CD4-positive, alpha-beta T cell (primary cell): ENCODE measurements around the gene FRMPD1. TPM values are rescaled to one million over a fixed set of nuclear protein-coding genes. Genes with fewer than 3 reads are reported as not detected.
A peak's percentile ranks its signal among the peaks of the same experiment; 100 is the strongest.

Source experiments
- ATAC-seq: fragments of 200-7000 bp; cut with Tn5 transposase; one replicate; pipeline ENCODE4 v1.10.0; 2022; ENCODE audit warnings: mild to moderate bottlenecking; ENCODE audit not compliant: poor library complexity
- CTCF ChIA-PET: fragments of 350-600 bp; sonication (Branson Sonifier 250); formaldehyde crosslinking; loops from one replicate; lab custom pipeline; 2021; ENCODE audit warnings: antibody characterized with exemption, inconsistent platforms; lab: Charles Lee
- POLR2A ChIA-PET: fragments of 350-600 bp; sonication (Branson Sonifier 250); formaldehyde crosslinking; loops from one replicate; lab custom pipeline; 2021; ENCODE audit warnings: antibody characterized with exemption, inconsistent platforms; lab: Charles Lee
- DNase-seq, 14 experiments: peaks; one replicate each; pipeline ENCODE4 v3.0.0-alpha.2; 2013 to 2020; ENCODE audit warnings: mixed read lengths in 2 of 14
- H3K27ac ChIP-seq, 2 donors: one replicate each; pipeline versions ENCODE4 v1.5.1 to v1.7.0; 2013; ENCODE audit warnings: low read length in 2 of 2, low read depth in 1 of 2, mild to moderate bottlenecking in 1 of 2
- H3K27me3 ChIP-seq, 2 experiments: 1 replicate in 1 of 2; 2 replicates in 1 of 2; pipeline versions ENCODE4 v1.6.1 to v1.7.0; 2013; ENCODE audit warnings: low read length in 2 of 2, control low read depth in 1 of 2, mild to moderate bottlenecking in 1 of 2, moderate library complexity in 1 of 2; ENCODE audit not compliant: insufficient read depth in 2 of 2, control insufficient read depth in 1 of 2
- H3K36me3 ChIP-seq: one replicate; pipeline ENCODE4 v1.6.1; 2013; ENCODE audit warnings: low read length, control low read depth; ENCODE audit not compliant: insufficient read depth
- H3K4me1 ChIP-seq: one replicate; pipeline ENCODE4 v1.6.1; 2013; ENCODE audit warnings: low read length, control low read depth; ENCODE audit not compliant: insufficient read depth
- H3K4me3 ChIP-seq: one replicate; pipeline ENCODE4 v1.5.1; 2013; ENCODE audit warnings: mild to moderate bottlenecking, low read length, moderate library complexity
- H3K9me3 ChIP-seq, 2 experiments: 1 replicate in 1 of 2; 2 replicates in 1 of 2; pipeline versions ENCODE4 v1.6.1 to v1.7.0; 2013; ENCODE audit warnings: low read length in 2 of 2, mild to moderate bottlenecking in 2 of 2, control low read depth in 1 of 2, moderate library complexity in 1 of 2; ENCODE audit not compliant: control insufficient read depth in 1 of 2, insufficient read depth in 1 of 2
- H3K27ac Mint-ChIP-seq: one replicate; pipeline ENCODE4 v1.8.0; 2020; ENCODE audit warnings: mixed read lengths
- H3K27me3 Mint-ChIP-seq: one replicate; pipeline ENCODE4 v1.8.0; 2021; ENCODE audit warnings: mixed read lengths
- H3K36me3 Mint-ChIP-seq: one replicate; pipeline ENCODE4 v1.8.0; 2021; ENCODE audit warnings: low read depth, mixed read lengths
- H3K4me1 Mint-ChIP-seq: one replicate; pipeline ENCODE4 v1.8.0; 2021; ENCODE audit warnings: low read depth, mixed read lengths
- H3K4me3 Mint-ChIP-seq: one replicate; pipeline ENCODE4 v1.8.0; 2020; ENCODE audit warnings: mild to moderate bottlenecking, mixed read lengths
- H3K9me3 Mint-ChIP-seq: one replicate; pipeline ENCODE4 v1.8.0; 2020; ENCODE audit warnings: mixed read lengths
- intact Hi-C, 2 experiments: fragments of 100-400 bp; cut with DNase I in 1 of 2; cut with micrococcal nuclease in 1 of 2; formaldehyde crosslinking; loops; one replicate each; pipeline versions ENCODE4 v1.15.1 to v1.9.0; 2023 to 2025; cut with DNase I, micrococcal nuclease
- total RNA-seq, 174 experiments: library from RNA in 2 of 174; stranded (reverse) in 2 of 174; gene quantifications; one replicate each; pipeline ENCODE4 v1.2.3 and lab custom pipeline; 2021 to 2026
- TF ChIP-seq, protein P1 (sequence below): fragments of 200-600 bp; IDR thresholded peaks from one replicate; pipeline ENCODE4 v1.8.0; 2022; ENCODE audit warnings: antibody characterized with exemption, mild to moderate bottlenecking

Gene FRMPD1
- total RNA-seq, 2 experiments from 2014 or later = not detected

GRCh38 chr9:37769306-37769705 lies 118.6 kb downstream of the FRMPD1 start:
- H3K9me3 Mint-ChIP-seq = no peaks in the 10 kb centered on the region
- no peaks in the 10 kb centered on the region for H3K27me3 ChIP-seq
- no peak overlapping the region for H3K27ac ChIP-seq
- TF ChIP-seq, protein P1, sequence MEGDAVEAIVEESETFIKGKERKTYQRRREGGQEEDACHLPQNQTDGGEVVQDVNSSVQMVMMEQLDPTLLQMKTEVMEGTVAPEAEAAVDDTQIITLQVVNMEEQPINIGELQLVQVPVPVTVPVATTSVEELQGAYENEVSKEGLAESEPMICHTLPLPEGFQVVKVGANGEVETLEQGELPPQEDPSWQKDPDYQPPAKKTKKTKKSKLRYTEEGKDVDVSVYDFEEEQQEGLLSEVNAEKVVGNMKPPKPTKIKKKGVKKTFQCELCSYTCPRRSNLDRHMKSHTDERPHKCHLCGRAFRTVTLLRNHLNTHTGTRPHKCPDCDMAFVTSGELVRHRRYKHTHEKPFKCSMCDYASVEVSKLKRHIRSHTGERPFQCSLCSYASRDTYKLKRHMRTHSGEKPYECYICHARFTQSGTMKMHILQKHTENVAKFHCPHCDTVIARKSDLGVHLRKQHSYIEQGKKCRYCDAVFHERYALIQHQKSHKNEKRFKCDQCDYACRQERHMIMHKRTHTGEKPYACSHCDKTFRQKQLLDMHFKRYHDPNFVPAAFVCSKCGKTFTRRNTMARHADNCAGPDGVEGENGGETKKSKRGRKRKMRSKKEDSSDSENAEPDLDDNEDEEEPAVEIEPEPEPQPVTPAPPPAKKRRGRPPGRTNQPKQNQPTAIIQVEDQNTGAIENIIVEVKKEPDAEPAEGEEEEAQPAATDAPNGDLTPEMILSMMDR = no peak
- peaks cover 59% of the 10 kb centered on the region for H3K36me3 ChIP-seq
- DNase-seq = no peak
- CTCF ChIA-PET = no interaction called here
- peaks cover 75% of the 10 kb centered on the region for H3K36me3 Mint-ChIP-seq
- POLR2A ChIA-PET = no interaction called here
- no peak overlapping the region for H3K27ac Mint-ChIP-seq
- H3K9me3 ChIP-seq = no peaks in the 10 kb centered on the region
- no peak for ATAC-seq
- H3K4me1 ChIP-seq = no peaks in the 10 kb centered on the region
- H3K4me1 Mint-ChIP-seq = no peaks in the 10 kb centered on the region
- no peak overlapping the region for H3K4me3 Mint-ChIP-seq
- H3K4me3 ChIP-seq = no peak overlapping the region
- no peaks in the 10 kb centered on the region for H3K27me3 Mint-ChIP-seq
- intact Hi-C loops = no loop called here

DNA sequence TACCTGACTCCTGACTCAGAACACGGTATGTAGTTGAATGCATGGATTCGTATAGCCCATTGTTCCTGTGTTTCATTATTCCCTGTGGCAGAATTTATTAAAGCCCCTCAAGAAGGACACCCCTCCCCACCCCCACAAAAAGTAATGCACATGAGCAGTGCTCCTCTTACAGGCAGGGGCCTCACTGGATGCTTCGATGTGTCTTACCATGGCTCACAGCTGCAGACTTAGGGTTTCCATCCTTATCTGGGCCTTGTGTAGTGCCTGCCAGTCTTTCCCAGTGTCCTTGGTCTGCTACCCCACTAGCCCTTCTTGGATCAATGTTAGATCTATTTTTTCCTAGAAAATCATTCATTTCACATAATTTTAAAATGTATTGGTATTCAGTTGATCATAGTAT lies 119.2 kb downstream of the FRMPD1 start:
- DNase-seq = no peak
- no peak overlapping the region for H3K27ac ChIP-seq
- no peak for ATAC-seq
- Mint-ChIP-seq H3K9me3 (no peaks in the 10 kb centered on the region), H3K27ac (no peak overlapping the region), H3K27me3 (no peaks in the 10 kb centered on the region), H3K4me3 (no peak overlapping the region), H3K4me1 (no peaks in the 10 kb centered on the region), H3K36me3 (peaks cover 76% of the 10 kb centered on the region)
- no peaks in the 10 kb centered on the region for H3K4me1 ChIP-seq
- no peaks in the 10 kb centered on the region for H3K9me3 ChIP-seq
- intact Hi-C loops = no loop called here
- H3K27me3 ChIP-seq = no peaks in the 10 kb centered on the region
- CTCF ChIA-PET = no interaction called here
- H3K4me3 ChIP-seq = no peak overlapping the region
- POLR2A ChIA-PET = no interaction called here
- H3K36me3 ChIP-seq = peaks cover 59% of the 10 kb centered on the region
- TF ChIP-seq, protein P1 = no peak

DNA sequence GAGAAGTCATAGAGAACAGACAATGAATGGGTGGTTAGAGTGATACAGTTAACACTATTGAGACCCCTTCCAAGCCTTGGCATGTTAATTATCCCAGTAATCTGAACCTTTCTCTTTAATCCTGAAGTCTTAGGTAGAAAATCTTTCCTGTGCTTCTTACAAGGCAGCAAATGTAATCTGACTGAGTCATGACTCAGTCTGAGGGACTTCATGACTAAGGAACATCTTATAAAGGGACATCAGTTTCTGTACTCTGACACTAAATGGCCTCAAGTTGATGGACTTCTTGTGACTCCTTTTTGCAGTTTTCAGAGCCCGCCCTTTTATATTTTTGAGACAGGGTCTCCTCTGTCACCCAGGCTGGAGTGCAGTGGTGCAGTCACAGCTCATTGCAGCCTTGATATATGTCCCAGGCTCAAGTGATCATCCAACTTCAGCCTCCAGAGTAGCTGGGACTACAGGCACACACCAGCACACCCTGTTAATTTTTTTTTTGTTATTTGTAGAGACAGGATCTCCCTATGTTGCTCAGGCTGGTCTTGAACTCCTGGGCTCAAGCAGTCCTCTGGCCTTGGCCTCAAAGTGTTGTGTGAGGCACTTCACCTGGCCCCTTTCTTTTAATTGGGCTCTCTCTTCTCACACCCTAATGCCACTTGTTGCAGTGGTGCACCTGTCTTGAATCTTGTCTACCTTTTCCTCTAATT lies 124.6 kb downstream of the FRMPD1 start:
- Mint-ChIP-seq H3K9me3 (no peaks in the 10 kb centered on the region), H3K4me1 (no peaks in the 10 kb centered on the region), H3K36me3 (peaks cover 79% of the 10 kb centered on the region), H3K4me3 (no peak overlapping the region), H3K27me3 (no peaks in the 10 kb centered on the region), H3K27ac (peak overlapping the region; percentile 10)
- intact Hi-C loops = no loop called here
- DNase-seq (no peak), ATAC-seq (no peak)
- POLR2A ChIA-PET = interaction anchor here (0.5 to 1.6 kb wide), 2 partner anchors 9 to 90 kb away, joined by 3 to 6 read pairs; partner anchors contain the start of gene EXOSC3
- Histone ChIP-seq H3K27ac (no peak overlapping the region), H3K36me3 (peaks cover 73% of the 10 kb centered on the region), H3K27me3 (no peaks in the 10 kb centered on the region), H3K4me1 (no peaks in the 10 kb centered on the region), H3K4me3 (no peak overlapping the region), H3K9me3 (no peaks in the 10 kb centered on the region)
- TF ChIP-seq, protein P1 = no peak
- CTCF ChIA-PET = no interaction called here
